GM12878 (cell line): ENCODE results near the gene MAZ. TPM values are rescaled to one million over a fixed set of nuclear protein-coding genes. Genes with fewer than 3 reads are reported as not detected.

Experiments
- ATAC-seq: fragments of 200-7000 bp; cut with Tn5 transposase; 3 replicates; pipeline ENCODE4 v1.9.1; 2020; ENCODE audit warnings: mild to moderate bottlenecking, moderate library complexity
- BruUV-seq: library from RNA; stranded (reverse); fragments of 400-500 nt; replicated peaks from 2 replicates; lab custom pipeline; 2021; lab: Mats Ljungman, UMichigan
- CTCF ChIA-PET: fragments of 300-600 bp; sonication (Branson Sonifier 250); formaldehyde crosslinking; extraction: SDS; loops from one replicate; lab custom pipeline; 2021; ENCODE audit warnings: inconsistent platforms; lab: Yijun Ruan, JAX
- POLR2A ChIA-PET: fragments of 350-600 bp; formaldehyde crosslinking; extraction: SDS; loops from one replicate; lab custom pipeline; 2021; ENCODE audit warnings: inconsistent platforms; lab: Charles Lee
- RAD21 ChIA-PET: fragments of 300-600 bp; sonication (Branson Sonifier 250); formaldehyde crosslinking; loops from one replicate; lab custom pipeline; 2023; ENCODE audit warnings: antibody characterized with exemption; ENCODE audit not compliant: unreplicated experiment; lab: Charles Lee
- SMC1A ChIA-PET: fragments of 300-600 bp; sonication (Branson Sonifier 250); formaldehyde crosslinking; loops from one replicate; lab custom pipeline; 2023; ENCODE audit not compliant: unreplicated experiment, uncharacterized antibody; lab: Charles Lee
- DNase-seq: peaks from one replicate; pipeline ENCODE4 v3.0.0-alpha.2; 2011; ENCODE audit warnings: low read depth, low spot score
- FAIRE-seq: peaks from 3 replicates; lab custom pipeline; 2011; peaks lifted over from hg19 to GRCh38; lab: Jason Lieb, UNC
- H2AFZ ChIP-seq: 2 replicates; pipeline ENCODE4 v1.6.0; 2011; ENCODE audit warnings: low read depth, low read length, control low read depth; ENCODE audit not compliant: control insufficient read depth
- H3K27ac ChIP-seq: 2 replicates; pipeline ENCODE4 v1.5.1; 2011; ENCODE audit warnings: control low read depth; ENCODE audit not compliant: control insufficient read depth, insufficient read depth
- H3K27me3 ChIP-seq, 2 experiments: replicated peaks in 1 of 2; 2 replicates each; pipeline versions ENCODE4 v1.6.0 to v1.6.1; 2011; ENCODE audit warnings: low read length in 1 of 2; ENCODE audit not compliant: control insufficient read depth in 2 of 2, insufficient read depth in 2 of 2
- H3K36me3 ChIP-seq, 2 experiments: 2 replicates each; pipeline ENCODE4 v1.5.1; 2011; ENCODE audit warnings: low read length in 1 of 2; ENCODE audit not compliant: control insufficient read depth in 2 of 2, insufficient read depth in 2 of 2
- H3K4me1 ChIP-seq: 2 replicates; pipeline ENCODE4 v1.6.1; 2011; ENCODE audit warnings: mild to moderate bottlenecking, low read length, moderate library complexity, mixed read lengths; ENCODE audit not compliant: control insufficient read depth, insufficient read depth
- H3K4me2 ChIP-seq: 2 replicates; pipeline ENCODE4 v1.6.0; 2011; ENCODE audit warnings: control low read depth; ENCODE audit not compliant: control insufficient read depth, insufficient read depth
- H3K4me3 ChIP-seq: fragments of 200-600 bp; sonication (generic); 2 replicates; pipeline ENCODE4 v1.5.1; 2016
- H3K79me2 ChIP-seq: 2 replicates; pipeline ENCODE4 v1.6.0; 2011; ENCODE audit warnings: low read length; ENCODE audit not compliant: control insufficient read depth, insufficient read depth
- H3K9ac ChIP-seq: 2 replicates; pipeline ENCODE4 v1.8.0; 2011; ENCODE audit warnings: low read length, control low read depth, mixed read lengths; ENCODE audit not compliant: control insufficient read depth, insufficient read depth
- H3K9me3 ChIP-seq: replicated peaks from 3 replicates; pipeline ENCODE4 v1.5.1; 2011; ENCODE audit warnings: mild to moderate bottlenecking, low read length; ENCODE audit not compliant: control insufficient read depth, insufficient read depth
- H4K20me1 ChIP-seq: 2 replicates; pipeline ENCODE4 v1.6.0; 2011; ENCODE audit not compliant: control insufficient read depth, insufficient read depth
- HCFC1 ChIP-seq: fragments of 150-350 bp; IDR thresholded peaks from 2 replicates; pipeline ENCODE4 v1.6.1; 2014; ENCODE audit warnings: low read length
- IKZF2 ChIP-seq, 2 experiments: fragments of 450-650 bp; IDR thresholded peaks; 2 replicates each; pipeline ENCODE4 v1.6.1; 2017; ENCODE audit warnings: mild to moderate bottlenecking in 2 of 2, moderate library complexity in 2 of 2
- NRF1 ChIP-seq: conservative IDR thresholded peaks from 2 replicates; pipeline ENCODE4 v1.6.1; 2011; ENCODE audit warnings: mild to moderate bottlenecking, low read depth, low read length, improper control_type of control experiment
- RUNX3 ChIP-seq: IDR thresholded peaks from 2 replicates; pipeline ENCODE4 v1.6.1; 2012; ENCODE audit warnings: low read length, inconsistent platforms
- ZNF207 ChIP-seq: fragments of 450-650 bp; IDR thresholded peaks from 2 replicates; pipeline ENCODE4 v1.6.1; 2014; ENCODE audit warnings: antibody characterized with exemption, mild to moderate bottlenecking, borderline replicate concordance
- ZNF622 ChIP-seq: fragments of 450-650 bp; IDR thresholded peaks from 2 replicates; pipeline ENCODE4 v1.6.1; 2017; ENCODE audit warnings: mild to moderate bottlenecking, inconsistent platforms
- WGBS: methylation state at CpG from one replicate; pipeline ENCODE4 v1.1.6; 2016; ENCODE audit warnings: low lambda C conversion rate; ENCODE audit not compliant: insufficient replicate concordance, insufficient coverage; ENCODE audit errors: missing lambda C conversion rate; 5-methylcytosine and 5-hydroxymethylcytosine counted together
- in situ Hi-C: fragments of 300-500 bp; cut with MboI; formaldehyde crosslinking; loops from 9 replicates; pipeline ENCODE4 v1.14.3; 2018; ENCODE audit warnings: mixed read lengths
- intact Hi-C: fragments of 100-400 bp; cut with micrococcal nuclease; formaldehyde crosslinking; loops from one replicate; pipeline ENCODE4 v1.14.2; 2022; ENCODE audit not compliant: unreplicated experiment
- polyA plus RNA-seq, 11 experiments: library from polyadenylated mRNA; depleted of rRNA in 4 of 11; unstranded in 6 of 11; stranded (reverse) in 5 of 11; fragments of >200 nt; fragmentation: Nextera tagmentation in 4 of 11; fragmentation: Illumina TruSeq in 1 of 11; extraction: Ambion mirVana in 4 of 11; extraction: Trizol in 1 of 11; gene quantifications; 1 replicate in 1 of 11; 2 replicates in 10 of 11; pipeline versions ENCODE4 v1.2.1 to v1.2.3, GENCODE V29; 2011 to 2016; ENCODE audit warnings: inconsistent platforms in 2 of 11, missing spikeins in 2 of 11, low read depth in 1 of 11
- total RNA-seq, 4 experiments: library from RNA; depleted of rRNA in 3 of 4; stranded (reverse); fragments of >200 nt in 3 of 4; fragmentation: Illumina TruSeq in 1 of 4; extraction: Trizol in 1 of 4; gene quantifications; 2 replicates each; pipeline versions ENCODE4 v1.2.1 to v1.2.3, GENCODE V29; 2013 to 2021
- TF ChIP-seq, protein P1 (sequence below): IDR thresholded peaks from 2 replicates; pipeline ENCODE4 v1.6.1; 2012; ENCODE audit warnings: low read depth, low read length, improper control_type of control experiment
- TF ChIP-seq, protein P2 (sequence below): fragments of 450-650 bp; IDR thresholded peaks from 2 replicates; pipeline ENCODE4 v1.6.1; 2017; ENCODE audit warnings: mild to moderate bottlenecking, moderate library complexity

Gene MAZ
- total and polyA plus RNA-seq, 10 of the 15 experiments (the other 5 are each of a cell fraction or from before 2014, with no cell fraction given), result 23.9 to 309 (median 116) TPM

DNA sequence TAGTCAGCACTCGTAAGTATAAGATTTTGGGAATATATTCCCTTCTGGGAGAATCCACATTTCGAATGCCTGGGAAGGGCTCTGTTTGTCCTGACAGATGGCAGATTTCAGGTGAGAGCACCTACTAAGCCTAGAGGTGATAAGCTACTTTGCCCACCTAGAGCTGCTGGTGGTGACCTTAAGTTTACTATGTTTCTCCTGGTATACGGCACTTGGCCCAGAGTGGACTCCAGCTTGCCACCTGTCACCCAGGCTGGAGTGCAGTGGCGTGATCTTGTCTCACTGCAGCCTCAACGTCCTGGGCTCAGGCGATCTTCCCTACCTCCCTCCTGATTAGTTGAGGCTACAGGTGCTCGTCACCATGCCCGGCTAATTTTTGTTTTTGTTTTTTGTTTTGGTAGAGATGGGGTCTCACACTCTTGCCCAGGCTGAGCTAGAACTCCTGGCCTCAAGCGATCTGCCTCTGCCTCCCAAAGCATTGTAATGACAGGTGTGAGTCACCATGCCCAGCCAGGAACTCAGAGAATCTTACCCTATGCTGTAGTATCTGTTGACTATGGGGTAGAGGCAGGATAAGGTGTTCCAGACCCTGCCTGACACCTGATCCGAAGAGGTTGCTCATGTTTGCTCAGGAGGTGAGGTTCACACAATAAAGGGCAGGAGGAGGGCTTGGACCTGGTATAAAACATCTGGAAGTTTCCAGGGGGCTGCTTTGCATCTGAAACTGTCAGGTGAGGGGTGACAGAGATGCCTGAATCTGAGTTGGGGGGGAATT is 28.6 kb upstream of the MAZ start, which contains the start of gene ZG16:
ZG16 (plus strand) TSS at position 681 of the 775 bp plus-strand sequence. CDS start 1,011 bp downstream, outside the sequence.
- no peak within 1 kb of the TSS for H3K4me2 ChIP-seq
- H3K4me3 ChIP-seq, result no peak within 1 kb of the TSS
- ChIA-PET POLR2A (interaction anchor here (0.6 to 1.3 kb wide), 5 partner anchors 11 to 45 kb away, joined by 3 to 8 read pairs (median 5); no protein-coding TSS in a partner anchor), SMC1A (interaction anchor here (0.7 to 1.8 kb wide), 4 partner anchors 10 to 52 kb away, joined by 3 to 7 read pairs (median 4); no protein-coding TSS in a partner anchor), CTCF (interaction anchor here (0.9 to 1.6 kb wide), 4 partner anchors 10 to 26 kb away, joined by 3 read pairs; partner anchors contain the start of gene KIF22), RAD21 (no interaction called here)
- FAIRE-seq (no peak), ATAC-seq (no peak), DNase-seq (no peak)
- H3K9me3 ChIP-seq, result no peaks in the 10 kb centered on the region
- WGBS, result 35% methylated on average over 10 of the region's 10 CpGs
- in situ Hi-C loops, result no loop called here
- H2AFZ ChIP-seq, result no peak within 1 kb of the TSS
- H4K20me1 ChIP-seq, result no peaks in the 10 kb centered on the region
- no peak within 1 kb of the TSS for H3K27ac ChIP-seq
- TF ChIP-seq, protein P1, sequence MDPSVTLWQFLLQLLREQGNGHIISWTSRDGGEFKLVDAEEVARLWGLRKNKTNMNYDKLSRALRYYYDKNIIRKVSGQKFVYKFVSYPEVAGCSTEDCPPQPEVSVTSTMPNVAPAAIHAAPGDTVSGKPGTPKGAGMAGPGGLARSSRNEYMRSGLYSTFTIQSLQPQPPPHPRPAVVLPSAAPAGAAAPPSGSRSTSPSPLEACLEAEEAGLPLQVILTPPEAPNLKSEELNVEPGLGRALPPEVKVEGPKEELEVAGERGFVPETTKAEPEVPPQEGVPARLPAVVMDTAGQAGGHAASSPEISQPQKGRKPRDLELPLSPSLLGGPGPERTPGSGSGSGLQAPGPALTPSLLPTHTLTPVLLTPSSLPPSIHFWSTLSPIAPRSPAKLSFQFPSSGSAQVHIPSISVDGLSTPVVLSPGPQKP, result no peak
- TF ChIP-seq RUNX3 (no peak), IKZF2 (IDR thresholded peaks at IDR 0.05) (no peak), HCFC1 (no peak), ZNF622 (no peak), NRF1 (no peak), ZNF207 (no peak)
- TF ChIP-seq, protein P2, sequence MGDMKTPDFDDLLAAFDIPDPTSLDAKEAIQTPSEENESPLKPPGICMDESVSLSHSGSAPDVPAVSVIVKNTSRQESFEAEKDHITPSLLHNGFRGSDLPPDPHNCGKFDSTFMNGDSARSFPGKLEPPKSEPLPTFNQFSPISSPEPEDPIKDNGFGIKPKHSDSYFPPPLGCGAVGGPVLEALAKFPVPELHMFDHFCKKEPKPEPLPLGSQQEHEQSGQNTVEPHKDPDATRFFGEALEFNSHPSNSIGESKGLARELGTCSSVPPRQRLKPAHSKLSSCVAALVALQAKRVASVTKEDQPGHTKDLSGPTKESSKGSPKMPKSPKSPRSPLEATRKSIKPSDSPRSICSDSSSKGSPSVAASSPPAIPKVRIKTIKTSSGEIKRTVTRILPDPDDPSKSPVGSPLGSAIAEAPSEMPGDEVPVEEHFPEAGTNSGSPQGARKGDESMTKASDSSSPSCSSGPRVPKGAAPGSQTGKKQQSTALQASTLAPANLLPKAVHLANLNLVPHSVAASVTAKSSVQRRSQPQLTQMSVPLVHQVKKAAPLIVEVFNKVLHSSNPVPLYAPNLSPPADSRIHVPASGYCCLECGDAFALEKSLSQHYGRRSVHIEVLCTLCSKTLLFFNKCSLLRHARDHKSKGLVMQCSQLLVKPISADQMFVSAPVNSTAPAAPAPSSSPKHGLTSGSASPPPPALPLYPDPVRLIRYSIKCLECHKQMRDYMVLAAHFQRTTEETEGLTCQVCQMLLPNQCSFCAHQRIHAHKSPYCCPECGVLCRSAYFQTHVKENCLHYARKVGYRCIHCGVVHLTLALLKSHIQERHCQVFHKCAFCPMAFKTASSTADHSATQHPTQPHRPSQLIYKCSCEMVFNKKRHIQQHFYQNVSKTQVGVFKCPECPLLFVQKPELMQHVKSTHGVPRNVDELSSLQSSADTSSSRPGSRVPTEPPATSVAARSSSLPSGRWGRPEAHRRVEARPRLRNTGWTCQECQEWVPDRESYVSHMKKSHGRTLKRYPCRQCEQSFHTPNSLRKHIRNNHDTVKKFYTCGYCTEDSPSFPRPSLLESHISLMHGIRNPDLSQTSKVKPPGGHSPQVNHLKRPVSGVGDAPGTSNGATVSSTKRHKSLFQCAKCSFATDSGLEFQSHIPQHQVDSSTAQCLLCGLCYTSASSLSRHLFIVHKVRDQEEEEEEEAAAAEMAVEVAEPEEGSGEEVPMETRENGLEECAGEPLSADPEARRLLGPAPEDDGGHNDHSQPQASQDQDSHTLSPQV, result no peak
- intact Hi-C loops, result no loop called here
- H3K27me3 ChIP-seq, result no peaks in the 10 kb centered on the region
- H3K9ac ChIP-seq, result no peak within 1 kb of the TSS
- no peaks in the 10 kb centered on the region for H3K36me3 ChIP-seq
- no peaks in the 10 kb centered on the region for H3K4me1 ChIP-seq
- no TSS peak for BruUV-seq
- no peaks in the 10 kb centered on the region for H3K79me2 ChIP-seq
